ENCODE data around the gene PSRC1. TPM values are rescaled to one million over a fixed set of nuclear protein-coding genes. Genes with fewer than 3 reads are reported as not detected.
A peak's percentile ranks its signal among the peaks of the same experiment; 100 is the strongest.
"Not testable (repeated sequence)": the region's sequence is repeated elsewhere in the genome, so short reads cannot be mapped to it uniquely, and the experiment has no call there.

The PSRC1 gene
- total RNA-seq, 1 donor from 2014 or later, result 17.6 TPM

- DNase-seq (ENCODE audit: low spot score in 2 of 2, unreplicated experiment in 2 of 2), result no peak
- Mint-ChIP-seq H3K36me3 (peaks cover 14% of the 10 kb centered on the region), H3K27ac (peak overlapping the region; percentile 85), H3K27me3 (ENCODE audit: low read depth) (no peaks in the 10 kb centered on the region), H3K9me3 (no peaks in the 10 kb centered on the region), H3K4me3 (no peak overlapping the region), H3K4me1 (peaks cover 28% of the 10 kb centered on the region)
- no peak for TF ChIP-seq CTCF (IDR thresholded peaks at IDR 0.05; ENCODE audit: unreplicated experiment)
Measured at GRCh38 chr1:109309347-109309746, 26.4 kb upstream of the PSRC1 start.

- H3K4me3 Mint-ChIP-seq, result no peak overlapping the region
- peaks cover 28% of the 10 kb centered on the region for H3K4me1 Mint-ChIP-seq
Measured at GRCh38 chr1:109307274-109308021, 24.5 kb upstream of the PSRC1 start.

GRCh38 chr1:109306832-109307273, 23.9 kb upstream of the PSRC1 start, which contains the start of gene MYBPHL:
MYBPHL (minus strand) TSS chr1:109307011; CDS start chr1:109306991, 20 bp downstream.
- DNase-seq (ENCODE audit: low spot score in 2 of 2, unreplicated experiment in 2 of 2), result no peak
- no peaks in the 10 kb centered on the region for H3K36me3 Mint-ChIP-seq
- no peak within 1 kb of the TSS for H3K4me3 Mint-ChIP-seq
- peaks cover 28% of the 10 kb centered on the region for H3K4me1 Mint-ChIP-seq
- H3K27ac Mint-ChIP-seq, result peak within 1 kb of the TSS; percentile 81
- no peak for TF ChIP-seq CTCF (IDR thresholded peaks at IDR 0.05; ENCODE audit: unreplicated experiment)
- no peaks in the 10 kb centered on the region for H3K27me3 Mint-ChIP-seq (ENCODE audit: low read depth)
- no peaks in the 10 kb centered on the region for H3K9me3 Mint-ChIP-seq

More at GRCh38 chr1:109307274-109308021, 24.5 kb upstream of the PSRC1 start:
- Mint-ChIP-seq H3K9me3 (no peaks in the 10 kb centered on the region), H3K36me3 (no peaks in the 10 kb centered on the region), H3K27me3 (ENCODE audit: low read depth) (no peaks in the 10 kb centered on the region), H3K27ac (peak overlapping the region; percentile 80)
- no peak for TF ChIP-seq CTCF (IDR thresholded peaks at IDR 0.05; ENCODE audit: unreplicated experiment)
- DNase-seq (ENCODE audit: low spot score in 2 of 2, unreplicated experiment in 2 of 2), result no peak

GRCh38 chr1:109305991-109306390, 23.0 kb upstream of the PSRC1 start:
- H3K27me3 Mint-ChIP-seq (ENCODE audit: low read depth); DNase-seq (ENCODE audit: low spot score in 2 of 2, unreplicated experiment in 2 of 2); H3K36me3 Mint-ChIP-seq; H3K9me3 Mint-ChIP-seq; H3K4me3 Mint-ChIP-seq: not testable (repeated sequence)
- peak overlapping the region; percentile 81 for H3K27ac Mint-ChIP-seq
- peaks cover 28% of the 10 kb centered on the region for H3K4me1 Mint-ChIP-seq

- no peak for TF ChIP-seq CTCF (IDR thresholded peaks at IDR 0.05; ENCODE audit: unreplicated experiment)
- H3K36me3 Mint-ChIP-seq, result no peaks in the 10 kb centered on the region
- no peak overlapping the region for H3K4me3 Mint-ChIP-seq
Measured at GRCh38 chr1:109304226-109304920, 21.4 kb upstream of the PSRC1 start.

GRCh38 chr1:109301874-109302273, 18.9 kb upstream of the PSRC1 start:
- no peak for DNase-seq (ENCODE audit: low spot score in 2 of 2, unreplicated experiment in 2 of 2)
- Mint-ChIP-seq H3K4me3 (no peak overlapping the region), H3K27ac (no peak overlapping the region), H3K36me3 (no peaks in the 10 kb centered on the region), H3K4me1 (peaks cover 26% of the 10 kb centered on the region), H3K27me3 (ENCODE audit: low read depth) (no peaks in the 10 kb centered on the region), H3K9me3 (no peaks in the 10 kb centered on the region)
- no peak for TF ChIP-seq CTCF (IDR thresholded peaks at IDR 0.05; ENCODE audit: unreplicated experiment)

More at GRCh38 chr1:109304226-109304920, 21.4 kb upstream of the PSRC1 start:
- H3K4me1 Mint-ChIP-seq, result peaks cover 31% of the 10 kb centered on the region
- no peaks in the 10 kb centered on the region for H3K9me3 Mint-ChIP-seq
- no peak for DNase-seq (ENCODE audit: low spot score in 2 of 2, unreplicated experiment in 2 of 2)
- H3K27ac Mint-ChIP-seq, result no peak overlapping the region
- H3K27me3 Mint-ChIP-seq (ENCODE audit: low read depth), result no peaks in the 10 kb centered on the region

Measured in mesothelial cell of epicardium (in vitro differentiated cells).